Measurements from ENCODE around the gene NT5DC1.

GRCh38 chr6:116289876-116290275, 189.2 kb downstream of the NT5DC1 start:
- TF ChIP-seq CTCF (IDR thresholded peaks at IDR 0.05), result no peak
- TF ChIP-seq EP300 (IDR thresholded peaks at IDR 0.05), result no peak
